ENCODE measurements around the gene SDHB. TPM values are rescaled to one million over a fixed set of nuclear protein-coding genes. Genes with fewer than 3 reads are reported as not detected.

Gene SDHB
- total and polyA plus RNA-seq, 2 donors (not counting 1 experiment from before 2014, with no cell fraction given), result 58.0 to 61.0 TPM

- Histone ChIP-seq H4K20me1 (ENCODE audit: control insufficient read depth, insufficient read depth, low read length, poor library complexity, severe bottlenecking) (no peaks in the 10 kb centered on the region), H3K4me3 (ENCODE audit: control extremely low read depth in 1 of 5, extremely low read depth in 1 of 5, insufficient read depth in 1 of 5, low read depth in 2 of 5, low read length in 4 of 5) (no peak overlapping the region), H3K9ac (ENCODE audit: low read length) (no peak overlapping the region), H3K79me2 (ENCODE audit: control insufficient read depth, insufficient read depth, low read length) (no peaks in the 10 kb centered on the region), H3K4me2 (replicated peaks; ENCODE audit: low read depth, low read length, poor library complexity, severe bottlenecking) (no peak overlapping the region), H3K9me3 (ENCODE audit: control extremely low read depth in 1 of 3, control insufficient read depth in 2 of 3, insufficient read depth in 1 of 3, low read length in 2 of 3) (no peaks in the 10 kb centered on the region), H2AFZ (ENCODE audit: insufficient read depth, low read depth, low read length, poor library complexity, severe bottlenecking) (no peak overlapping the region), H3K36me3 (replicated peaks in 1 of 2; ENCODE audit: control extremely low read depth in 1 of 2, control insufficient read depth in 1 of 2, extremely low read depth in 1 of 2, insufficient read depth in 2 of 2, low read length in 1 of 2) (peaks cover 0 to 6% of the 10 kb centered on the region in 2 experiments), H3K27ac (ENCODE audit: low read length in 2 of 2) (no peak overlapping the region), H3K27me3 (replicated peaks in 1 of 4; ENCODE audit: control extremely low read depth in 1 of 4, control insufficient read depth in 3 of 4, insufficient read depth in 4 of 4, low read length in 3 of 4) (no peaks in the 10 kb centered on the region), H3K4me1 (ENCODE audit: control insufficient read depth in 2 of 2, insufficient read depth in 2 of 2, low read length in 2 of 2) (no peaks in the 10 kb centered on the region)
- POLR2A ChIA-PET, result no interaction called here
- DNase-seq (no peak), ATAC-seq (ENCODE audit: low read depth) (no peak)
- Mint-ChIP-seq H3K9me3 (ENCODE audit: insufficient read depth) (no peaks in the 10 kb centered on the region), H3K27me3 (no peaks in the 10 kb centered on the region), H3K27ac (no peak overlapping the region), H3K4me1 (no peaks in the 10 kb centered on the region), H3K4me3 (no peak overlapping the region)
- intact Hi-C loops (cut with micrococcal nuclease), result no loop called here
- TF ChIP-seq EZH2 (IDR thresholded peaks at IDR 0.05; ENCODE audit: borderline replicate concordance, insufficient read depth, low read depth, low read length, poor library complexity, severe bottlenecking) (no peak), CTCF (IDR thresholded peaks at IDR 0.05) (no peak)
- WGBS (ENCODE audit: insufficient coverage), result 99% methylated on average over 11 of the region's 12 CpGs
- CTCF ChIA-PET, result no interaction called here
Observed at GRCh38 chr1:16969651-16970050, 84.2 kb downstream of the SDHB start.

GRCh38 chr1:16969057-16969611 lies 84.7 kb downstream of the SDHB start:
- Histone ChIP-seq H3K79me2 (ENCODE audit: control insufficient read depth, insufficient read depth, low read length) (no peaks in the 10 kb centered on the region), H3K27me3 (replicated peaks in 1 of 4; ENCODE audit: control extremely low read depth in 1 of 4, control insufficient read depth in 3 of 4, insufficient read depth in 4 of 4, low read length in 3 of 4) (no peaks in the 10 kb centered on the region), H3K36me3 (replicated peaks in 1 of 2; ENCODE audit: control extremely low read depth in 1 of 2, control insufficient read depth in 1 of 2, extremely low read depth in 1 of 2, insufficient read depth in 2 of 2, low read length in 1 of 2) (peaks cover 0 to 6% of the 10 kb centered on the region in 2 experiments), H3K4me3 (ENCODE audit: control extremely low read depth in 1 of 5, extremely low read depth in 1 of 5, insufficient read depth in 1 of 5, low read depth in 2 of 5, low read length in 4 of 5) (no peak overlapping the region), H3K4me2 (replicated peaks; ENCODE audit: low read depth, low read length, poor library complexity, severe bottlenecking) (no peak overlapping the region), H3K27ac (ENCODE audit: low read length in 2 of 2) (no peak overlapping the region), H3K4me1 (ENCODE audit: control insufficient read depth in 2 of 2, insufficient read depth in 2 of 2, low read length in 2 of 2) (no peaks in the 10 kb centered on the region), H3K9ac (ENCODE audit: low read length) (no peak overlapping the region), H2AFZ (ENCODE audit: insufficient read depth, low read depth, low read length, poor library complexity, severe bottlenecking) (no peak overlapping the region), H4K20me1 (ENCODE audit: control insufficient read depth, insufficient read depth, low read length, poor library complexity, severe bottlenecking) (no peaks in the 10 kb centered on the region), H3K9me3 (ENCODE audit: control extremely low read depth in 1 of 3, control insufficient read depth in 2 of 3, insufficient read depth in 1 of 3, low read length in 2 of 3) (no peaks in the 10 kb centered on the region)
- POLR2A ChIA-PET, result no interaction called here
- ATAC-seq (ENCODE audit: low read depth) (no peak), DNase-seq (no peak)
- no peaks in the 10 kb centered on the region for H3K27me3 Mint-ChIP-seq
- H3K27ac Mint-ChIP-seq, result no peak overlapping the region
- no peaks in the 10 kb centered on the region for H3K4me1 Mint-ChIP-seq
- intact Hi-C loops (cut with micrococcal nuclease), result no loop called here
- 96% methylated on average over 14 of the region's 14 CpGs for WGBS (ENCODE audit: insufficient coverage)
- H3K9me3 Mint-ChIP-seq (ENCODE audit: insufficient read depth), result no peaks in the 10 kb centered on the region
- CTCF ChIA-PET, result no interaction called here
- TF ChIP-seq EZH2 (IDR thresholded peaks at IDR 0.05; ENCODE audit: borderline replicate concordance, insufficient read depth, low read depth, low read length, poor library complexity, severe bottlenecking) (no peak), CTCF (IDR thresholded peaks at IDR 0.05) (no peak)
- no peak overlapping the region for H3K4me3 Mint-ChIP-seq

Other genes with a start within 250 kb of the SDHB start
- gene RNU1-2, start 158.1 kb downstream of the SDHB start, total RNA-seq, result 4,377 and 4,541 TPM in 2 replicates
- not detected in 2 replicates for gene RNU1-2, start 158.1 kb downstream of the SDHB start, polyA plus RNA-seq
- 66.2 and 67.9 TPM in 2 replicates for gene CROCC, start 132.1 kb downstream of the SDHB start, total RNA-seq
- 89.3 and 120 TPM in 2 replicates for gene CROCC, start 132.1 kb downstream of the SDHB start, polyA plus RNA-seq
- not detected in 2 replicates for gene MFAP2, start 73.4 kb downstream of the SDHB start, total RNA-seq
- not detected in 2 replicates for gene MFAP2, start 73.4 kb downstream of the SDHB start, polyA plus RNA-seq
- 39.4 and 41.6 TPM in 2 replicates for gene ATP13A2, start 42.1 kb downstream of the SDHB start, total RNA-seq
- gene ATP13A2, start 42.1 kb downstream of the SDHB start, polyA plus RNA-seq, result 40.1 and 51.8 TPM in 2 replicates
- gene PADI2, start 65.4 kb upstream of the SDHB start, total RNA-seq, result 14.2 and 15.2 TPM in 2 replicates
- 0.25 and 0.27 TPM in 2 replicates for gene PADI2, start 65.4 kb upstream of the SDHB start, polyA plus RNA-seq
- not detected in 2 replicates for gene PADI1, start 151.1 kb upstream of the SDHB start, total RNA-seq
- gene PADI1, start 151.1 kb upstream of the SDHB start, polyA plus RNA-seq, result not detected in 2 replicates
- not detected in 2 replicates for gene PADI3, start 195.1 kb upstream of the SDHB start, total RNA-seq
- gene PADI3, start 195.1 kb upstream of the SDHB start, polyA plus RNA-seq, result not detected in 2 replicates

Data from B cell (primary cell).